ENCODE measurements around the gene CHAC1.

DNA sequence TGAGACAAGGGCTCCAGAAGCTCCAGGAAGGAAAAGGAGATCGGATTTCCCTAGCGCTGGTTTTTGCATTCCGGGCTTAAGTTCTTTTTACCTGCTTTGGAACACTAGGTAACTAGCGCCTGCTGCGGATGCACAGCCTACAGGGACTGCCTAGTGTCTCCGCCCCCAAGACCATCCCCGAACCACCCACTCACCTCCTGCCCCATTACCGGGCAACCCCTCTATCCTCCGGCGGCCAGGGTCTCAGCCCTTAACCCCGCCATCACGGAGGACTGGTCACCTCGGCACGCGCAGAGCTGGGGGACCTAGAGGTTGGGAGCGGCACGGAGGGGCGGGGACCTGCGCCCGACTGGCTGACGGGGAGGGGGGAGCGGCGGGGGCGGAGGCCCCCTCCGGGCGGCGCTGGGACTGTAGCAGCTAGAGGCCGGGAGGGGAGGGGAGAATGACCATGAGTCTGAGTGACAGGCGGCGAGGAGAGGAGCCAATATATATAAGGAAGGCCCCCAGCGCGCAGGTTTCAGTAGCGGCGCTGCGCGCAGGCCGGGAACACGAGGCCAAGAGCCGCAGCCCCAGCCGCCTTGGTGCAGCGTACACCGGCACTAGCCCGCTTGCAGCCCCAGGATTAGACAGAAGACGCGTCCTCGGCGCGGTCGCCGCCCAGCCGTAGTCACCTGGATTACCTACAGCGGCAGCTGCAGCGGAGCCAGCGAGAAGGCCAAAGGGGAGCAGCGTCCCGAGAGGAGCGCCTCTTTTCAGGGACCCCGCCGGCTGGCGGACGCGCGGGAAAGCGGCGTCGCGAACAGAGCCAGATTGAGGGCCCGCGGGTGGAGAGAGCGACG, 24.2 kb upstream of the CHAC1 start, which contains the start of gene DLL4:
- TF ChIP-seq, protein P1, sequence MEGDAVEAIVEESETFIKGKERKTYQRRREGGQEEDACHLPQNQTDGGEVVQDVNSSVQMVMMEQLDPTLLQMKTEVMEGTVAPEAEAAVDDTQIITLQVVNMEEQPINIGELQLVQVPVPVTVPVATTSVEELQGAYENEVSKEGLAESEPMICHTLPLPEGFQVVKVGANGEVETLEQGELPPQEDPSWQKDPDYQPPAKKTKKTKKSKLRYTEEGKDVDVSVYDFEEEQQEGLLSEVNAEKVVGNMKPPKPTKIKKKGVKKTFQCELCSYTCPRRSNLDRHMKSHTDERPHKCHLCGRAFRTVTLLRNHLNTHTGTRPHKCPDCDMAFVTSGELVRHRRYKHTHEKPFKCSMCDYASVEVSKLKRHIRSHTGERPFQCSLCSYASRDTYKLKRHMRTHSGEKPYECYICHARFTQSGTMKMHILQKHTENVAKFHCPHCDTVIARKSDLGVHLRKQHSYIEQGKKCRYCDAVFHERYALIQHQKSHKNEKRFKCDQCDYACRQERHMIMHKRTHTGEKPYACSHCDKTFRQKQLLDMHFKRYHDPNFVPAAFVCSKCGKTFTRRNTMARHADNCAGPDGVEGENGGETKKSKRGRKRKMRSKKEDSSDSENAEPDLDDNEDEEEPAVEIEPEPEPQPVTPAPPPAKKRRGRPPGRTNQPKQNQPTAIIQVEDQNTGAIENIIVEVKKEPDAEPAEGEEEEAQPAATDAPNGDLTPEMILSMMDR (IDR thresholded peaks at IDR 0.05; ENCODE audit: low read length), result no peak
- no peak for TF ChIP-seq EZH2 (optimal IDR thresholded peaks at IDR 0.05; ENCODE audit: low read depth, low read length)
